ENCODE data around the gene TFR2. TPM values are rescaled to one million over a fixed set of nuclear protein-coding genes. Genes with fewer than 3 reads are reported as not detected.
A peak's percentile ranks its signal among the peaks of the same experiment; 100 is the strongest.

The TFR2 gene
- polyA plus RNA-seq: 1 to 10 TPM in 2 of 4 donors, not detected in 2; 1.2 to 1.3 TPM
- long read RNA-seq, donor 1, partial matches to known transcripts: 0 of 1 reads
- long read RNA-seq, donor 1, other reads (novel, unspliced or antisense): 0 of 1 reads
- long read RNA-seq, donor 2: 0 reads
- long read RNA-seq, donor 3: 0 reads
- long read RNA-seq, donor 4: 0 reads
- long read RNA-seq, donor 5: 0 reads
- long read RNA-seq, donor 6: 0 reads
- long read RNA-seq, donor 7: 0 reads
- long read RNA-seq, donor 8: 0 reads
- long read RNA-seq, donor 9: 0 reads
- long read RNA-seq, donor 10: 0 reads

DNA sequence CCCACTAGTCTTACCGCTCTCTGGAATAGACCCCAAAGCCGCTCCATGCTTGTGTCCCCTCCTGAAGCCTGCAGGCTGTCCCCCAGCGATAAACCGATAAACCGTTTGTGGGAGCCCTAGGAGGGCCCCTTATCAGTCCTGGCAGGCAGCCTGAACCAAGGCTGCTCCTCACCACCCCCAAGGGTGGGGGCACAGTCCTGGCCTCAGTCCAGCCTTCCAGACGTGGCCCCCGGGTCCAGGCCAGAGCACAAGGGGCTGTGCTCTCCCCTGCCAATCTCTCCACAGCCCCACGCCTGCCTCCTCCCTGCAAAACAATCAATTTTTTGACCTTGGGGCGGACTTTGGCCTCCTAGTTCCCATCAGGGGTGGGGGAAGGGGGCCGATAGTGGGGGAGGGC lies at the start of gene TFR2:
Gene TFR2 (minus strand): TSS at position 90 of the 397 bp plus-strand sequence. CDS start 43 bp downstream, at position 47.
- no peaks in the 10 kb centered on the region for H3K36me3 ChIP-seq (ENCODE audit: control insufficient read depth in 3 of 3, insufficient read depth in 2 of 3, low read depth in 1 of 3, low read length in 3 of 3)
- WGBS, 3 donors: 15 to 48% (median 31%) methylated on average over 9 to 10 of the region's 10 CpGs
- H3K4me1 ChIP-seq (ENCODE audit: control insufficient read depth in 3 of 3, insufficient read depth in 2 of 3, low read depth in 1 of 3, low read length in 2 of 3): peaks cover 0 to 11% (median 6%) of the 10 kb centered on the region in 3 donors
- peak in 1 of 2 donors; percentile 52 for DNase-seq
- no peak within 1 kb of the TSS for H3K27ac ChIP-seq (ENCODE audit: low read depth in 1 of 3, low read length in 2 of 3)
- FAIRE-seq: no peak
- no peak within 1 kb of the TSS for H3K4me3 ChIP-seq (ENCODE audit: low read depth in 1 of 3, low read length in 3 of 3)
- H3K27me3 ChIP-seq (ENCODE audit: control insufficient read depth in 3 of 3, insufficient read depth in 3 of 3, low read length in 3 of 3): peaks cover 0 to 8% (median 0%) of the 10 kb centered on the region in 3 donors
- H3K9me3 ChIP-seq (ENCODE audit: control insufficient read depth in 2 of 2, insufficient read depth in 1 of 2, low read depth in 1 of 2, low read length in 1 of 2): no peaks in the 10 kb centered on the region

DNA sequence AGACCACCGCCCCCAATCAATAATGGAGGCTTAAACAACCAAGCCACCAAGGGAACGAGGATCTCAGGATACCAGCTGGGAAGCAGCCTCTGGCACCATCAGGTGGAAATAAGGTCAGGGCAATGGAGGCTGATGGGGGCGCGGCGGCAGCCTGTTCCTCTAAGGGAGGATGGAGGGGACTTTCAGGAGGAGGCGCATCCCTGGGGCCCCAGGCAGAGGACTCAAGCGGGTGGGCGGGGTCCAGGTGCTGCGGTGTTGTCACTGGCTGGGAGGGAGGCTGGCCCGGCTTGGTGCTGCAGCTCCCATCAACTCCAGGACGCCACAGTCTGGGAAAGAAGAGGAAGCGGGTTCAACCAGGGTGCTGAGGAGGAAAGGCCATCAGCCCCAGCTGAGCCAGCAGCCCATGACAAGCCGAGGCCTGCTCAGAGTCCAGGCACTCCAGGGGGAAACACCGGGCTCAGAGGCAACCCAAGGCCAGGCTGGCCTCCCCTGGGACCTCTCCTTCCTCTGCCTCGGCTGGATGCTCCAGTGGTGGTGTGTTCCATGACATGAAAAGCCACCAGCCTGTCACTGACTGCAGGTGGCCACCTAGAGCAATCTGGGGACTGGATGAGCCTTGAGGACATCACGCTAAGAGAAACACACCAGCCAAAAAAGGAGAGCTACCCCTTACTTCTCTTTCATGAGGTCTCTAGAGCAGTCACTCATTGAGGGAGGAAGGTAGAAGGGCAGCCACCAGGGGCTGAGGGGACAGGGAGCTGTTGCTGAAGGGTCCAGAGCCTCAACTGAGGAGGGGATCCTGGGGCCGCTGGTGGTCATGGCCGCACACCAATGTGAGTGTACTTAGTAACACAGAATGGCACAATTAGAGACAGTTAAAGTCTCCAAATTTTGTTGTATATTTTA lies 48.1 kb upstream of the TFR2 start:
- no peak overlapping the region for H3K27ac ChIP-seq (ENCODE audit: low read depth in 1 of 3, low read length in 2 of 3)
- peaks cover 0 to 19% (median 0%) of the 10 kb centered on the region in 3 donors for H3K4me1 ChIP-seq (ENCODE audit: control insufficient read depth in 3 of 3, insufficient read depth in 2 of 3, low read depth in 1 of 3, low read length in 2 of 3)
- FAIRE-seq (no peak), DNase-seq (no peak)
- H3K9me3 ChIP-seq (ENCODE audit: control insufficient read depth in 2 of 2, insufficient read depth in 1 of 2, low read depth in 1 of 2, low read length in 1 of 2): no peaks in the 10 kb centered on the region
- H3K27me3 ChIP-seq (ENCODE audit: control insufficient read depth in 3 of 3, insufficient read depth in 3 of 3, low read length in 3 of 3): no peaks in the 10 kb centered on the region
- no peak overlapping the region for H3K4me3 ChIP-seq (ENCODE audit: low read depth in 1 of 3, low read length in 3 of 3)
- WGBS, 3 donors: 83 to 88% (median 87%) methylated on average over 17 to 18 of the region's 18 CpGs
- H3K36me3 ChIP-seq (ENCODE audit: control insufficient read depth in 3 of 3, insufficient read depth in 2 of 3, low read depth in 1 of 3, low read length in 3 of 3): peaks cover 9 to 77% (median 11%) of the 10 kb centered on the region in 3 donors

DNA sequence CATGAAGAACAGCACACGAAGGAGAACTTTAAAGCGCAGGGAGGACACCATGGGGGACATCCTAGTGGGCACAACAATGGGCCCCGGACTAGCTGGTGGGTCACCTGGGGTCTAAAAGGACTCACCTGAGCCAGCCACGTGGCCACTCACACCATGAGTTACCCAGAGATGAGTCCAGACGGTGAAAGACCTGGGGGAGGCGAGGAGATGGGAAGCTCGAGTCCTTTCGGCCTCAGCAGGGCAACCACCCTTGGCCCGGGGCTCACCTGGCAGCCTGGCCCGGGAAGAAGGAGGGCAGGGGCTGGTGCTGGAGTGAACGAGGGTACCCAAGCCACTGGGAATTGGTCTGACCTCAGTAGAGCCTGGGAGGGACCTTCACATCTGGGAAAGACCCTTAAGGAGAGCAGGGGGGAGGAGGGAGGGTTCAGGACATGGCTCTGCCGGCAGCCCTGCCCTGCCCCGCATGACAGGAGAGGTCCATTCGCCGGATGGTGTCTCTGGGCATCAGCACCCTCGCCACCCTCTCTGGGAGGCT lies 47.0 kb upstream of the TFR2 start:
- peaks cover 14 to 88% (median 16%) of the 10 kb centered on the region in 3 donors for H3K36me3 ChIP-seq (ENCODE audit: control insufficient read depth in 3 of 3, insufficient read depth in 2 of 3, low read depth in 1 of 3, low read length in 3 of 3)
- no peaks in the 10 kb centered on the region for H3K9me3 ChIP-seq (ENCODE audit: control insufficient read depth in 2 of 2, insufficient read depth in 1 of 2, low read depth in 1 of 2, low read length in 1 of 2)
- WGBS, 3 donors: 81 to 90% (median 82%) methylated on average over 16 of the region's 16 CpGs
- H3K4me1 ChIP-seq (ENCODE audit: control insufficient read depth in 3 of 3, insufficient read depth in 2 of 3, low read depth in 1 of 3, low read length in 2 of 3): peaks cover 0 to 18% (median 0%) of the 10 kb centered on the region in 3 donors
- FAIRE-seq (no peak), DNase-seq (no peak)
- H3K4me3 ChIP-seq (ENCODE audit: low read depth in 1 of 3, low read length in 3 of 3): no peak overlapping the region
- no peaks in the 10 kb centered on the region for H3K27me3 ChIP-seq (ENCODE audit: control insufficient read depth in 3 of 3, insufficient read depth in 3 of 3, low read length in 3 of 3)
- H3K27ac ChIP-seq (ENCODE audit: low read depth in 1 of 3, low read length in 2 of 3): no peak overlapping the region

DNA sequence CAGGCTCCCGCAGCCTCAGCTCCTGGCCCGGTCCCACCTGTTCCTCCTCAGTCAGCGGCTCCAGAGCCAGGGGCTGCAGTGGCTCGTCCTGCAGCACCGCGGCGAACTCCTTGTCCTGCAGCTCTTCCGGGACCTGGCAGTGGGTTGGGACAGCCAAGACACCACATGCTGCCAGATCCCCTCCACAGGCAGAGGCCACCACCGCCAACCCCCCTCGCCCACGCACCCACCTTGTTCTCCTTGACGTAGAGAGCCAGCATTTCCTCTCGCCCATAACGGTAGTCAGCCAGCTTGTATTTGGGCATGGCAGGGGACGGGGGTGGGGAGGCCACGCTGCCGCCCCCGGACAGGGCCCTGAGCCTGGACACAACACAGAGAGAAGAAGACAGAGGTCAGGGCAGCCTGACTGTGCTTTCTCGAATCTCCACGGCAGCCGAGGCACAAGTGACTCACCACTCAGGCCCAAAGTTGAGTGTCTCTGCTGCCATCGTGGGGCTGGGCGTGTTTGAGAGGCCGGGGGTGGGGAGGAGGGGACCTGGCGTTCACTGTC lies 46.5 kb upstream of the TFR2 start:
- WGBS, 3 donors: 82 to 86% (median 82%) methylated on average over 25 of the region's 25 CpGs
- no peak overlapping the region for H3K4me3 ChIP-seq (ENCODE audit: low read depth in 1 of 3, low read length in 3 of 3)

DNA sequence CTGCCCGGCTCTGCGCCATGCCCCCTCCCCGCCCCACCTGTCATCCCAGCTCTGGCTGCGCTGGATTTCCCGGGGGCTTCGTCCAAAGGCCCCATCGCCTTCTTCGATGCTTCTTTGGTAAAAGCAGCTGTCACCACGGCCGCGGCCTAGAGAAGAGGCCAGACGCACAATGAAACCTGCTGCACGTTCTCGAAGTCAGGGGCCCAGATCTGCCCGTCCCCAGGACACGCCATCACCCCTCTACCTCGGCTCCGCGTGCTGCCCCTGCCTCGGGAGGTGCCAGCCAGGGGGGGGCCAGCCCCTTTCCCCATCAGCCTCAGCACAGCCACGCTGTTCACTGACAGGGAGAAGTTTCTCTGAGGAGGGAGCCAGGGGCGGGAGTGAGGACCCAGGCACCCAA lies 45.9 kb upstream of the TFR2 start:
- peaks cover 0 to 11% (median 0%) of the 10 kb centered on the region in 3 donors for H3K4me1 ChIP-seq (ENCODE audit: control insufficient read depth in 3 of 3, insufficient read depth in 2 of 3, low read depth in 1 of 3, low read length in 2 of 3)
- no peaks in the 10 kb centered on the region for H3K27me3 ChIP-seq (ENCODE audit: control insufficient read depth in 3 of 3, insufficient read depth in 3 of 3, low read length in 3 of 3)
- H3K36me3 ChIP-seq (ENCODE audit: control insufficient read depth in 3 of 3, insufficient read depth in 2 of 3, low read depth in 1 of 3, low read length in 3 of 3): peaks cover 19 to 94% (median 20%) of the 10 kb centered on the region in 3 donors
- no peak overlapping the region for H3K27ac ChIP-seq (ENCODE audit: low read depth in 1 of 3, low read length in 2 of 3)
- WGBS, 3 donors: 91 to 96% (median 93%) methylated on average over 18 to 22 of the region's 22 CpGs
- DNase-seq: no peak
- FAIRE-seq: no peak
- H3K4me3 ChIP-seq (ENCODE audit: low read depth in 1 of 3, low read length in 3 of 3): no peak overlapping the region
- H3K9me3 ChIP-seq (ENCODE audit: control insufficient read depth in 2 of 2, insufficient read depth in 1 of 2, low read depth in 1 of 2, low read length in 1 of 2): no peaks in the 10 kb centered on the region

More for the DNA sequence above, 46.5 kb upstream of the TFR2 start:
- H3K9me3 ChIP-seq (ENCODE audit: control insufficient read depth in 2 of 2, insufficient read depth in 1 of 2, low read depth in 1 of 2, low read length in 1 of 2): no peaks in the 10 kb centered on the region
- peaks cover 19 to 93% (median 19%) of the 10 kb centered on the region in 3 donors for H3K36me3 ChIP-seq (ENCODE audit: control insufficient read depth in 3 of 3, insufficient read depth in 2 of 3, low read depth in 1 of 3, low read length in 3 of 3)
- H3K27ac ChIP-seq (ENCODE audit: low read depth in 1 of 3, low read length in 2 of 3): no peak overlapping the region
- peaks cover 0 to 16% (median 0%) of the 10 kb centered on the region in 3 donors for H3K4me1 ChIP-seq (ENCODE audit: control insufficient read depth in 3 of 3, insufficient read depth in 2 of 3, low read depth in 1 of 3, low read length in 2 of 3)
- FAIRE-seq (no peak), DNase-seq (no peak)
- H3K27me3 ChIP-seq (ENCODE audit: control insufficient read depth in 3 of 3, insufficient read depth in 3 of 3, low read length in 3 of 3): no peaks in the 10 kb centered on the region

DNA sequence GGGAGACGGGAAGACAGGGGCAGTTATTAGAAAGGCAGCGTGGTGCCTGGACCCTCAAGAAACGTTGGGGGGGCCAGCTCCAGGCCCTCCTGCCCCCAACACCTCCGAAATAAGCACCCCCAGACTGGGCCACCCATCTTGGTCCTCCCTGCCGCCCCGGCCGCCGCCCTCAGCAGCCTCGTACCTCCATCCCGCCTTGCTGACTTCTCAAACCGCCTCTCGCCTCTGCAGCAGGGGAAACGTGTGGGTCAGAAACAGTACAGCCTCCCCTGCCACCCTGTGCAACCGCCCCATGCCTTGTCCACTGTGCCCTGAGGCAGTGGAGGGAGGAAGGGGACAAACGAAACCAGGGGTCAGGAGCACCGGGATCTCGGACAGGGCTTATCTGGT lies 45.5 kb upstream of the TFR2 start:
- 91 to 93% (median 92%) methylated on average over 13 to 17 of the region's 17 CpGs for WGBS, 3 donors
- DNase-seq (no peak), FAIRE-seq (no peak)
- Histone ChIP-seq H3K27me3 (ENCODE audit: control insufficient read depth in 3 of 3, insufficient read depth in 3 of 3, low read length in 3 of 3) (no peaks in the 10 kb centered on the region), H3K4me1 (ENCODE audit: control insufficient read depth in 3 of 3, insufficient read depth in 2 of 3, low read depth in 1 of 3, low read length in 2 of 3) (peaks cover 0 to 6% (median 0%) of the 10 kb centered on the region in 3 donors), H3K27ac (ENCODE audit: low read depth in 1 of 3, low read length in 2 of 3) (no peak overlapping the region), H3K36me3 (ENCODE audit: control insufficient read depth in 3 of 3, insufficient read depth in 2 of 3, low read depth in 1 of 3, low read length in 3 of 3) (peaks cover 19 to 94% (median 22%) of the 10 kb centered on the region in 3 donors), H3K9me3 (ENCODE audit: control insufficient read depth in 2 of 2, insufficient read depth in 1 of 2, low read depth in 1 of 2, low read length in 1 of 2) (no peaks in the 10 kb centered on the region), H3K4me3 (ENCODE audit: low read depth in 1 of 3, low read length in 3 of 3) (no peak overlapping the region)

DNA sequence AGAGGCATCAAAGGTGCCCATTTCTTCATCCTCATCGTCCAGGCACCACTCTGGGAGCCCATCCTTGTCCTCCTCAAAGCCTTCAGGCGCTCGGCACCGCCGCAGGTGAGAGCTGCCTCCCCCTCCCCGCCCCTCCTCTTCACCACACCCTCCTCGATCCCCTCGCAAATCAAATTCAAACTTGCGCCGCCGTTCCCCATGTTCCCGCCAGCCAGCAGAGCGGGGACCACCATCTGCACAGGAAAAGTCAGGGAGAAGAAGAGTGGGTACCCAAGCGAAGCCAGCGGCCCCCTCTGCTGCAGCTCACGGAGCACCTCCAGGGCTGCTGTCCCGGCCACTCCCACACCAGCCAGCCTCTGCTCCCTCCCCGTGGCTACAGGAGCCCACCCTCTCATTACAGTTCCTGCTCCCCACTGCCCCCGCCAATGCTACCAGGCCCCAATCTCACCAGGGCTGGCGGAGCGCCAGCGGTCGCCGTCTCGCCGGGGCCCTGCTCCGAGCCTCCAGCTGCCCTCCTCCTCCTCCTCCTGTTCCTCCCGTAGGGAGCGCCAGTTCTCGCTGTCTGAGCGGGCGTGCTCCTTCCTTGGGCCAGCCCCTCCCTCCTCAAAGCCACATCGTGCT lies 45.0 kb upstream of the TFR2 start:
- no peak for FAIRE-seq
- no peak for DNase-seq
- Histone ChIP-seq H3K4me1 (ENCODE audit: control insufficient read depth in 3 of 3, insufficient read depth in 2 of 3, low read depth in 1 of 3, low read length in 2 of 3) (peaks cover 0 to 2% (median 0%) of the 10 kb centered on the region in 3 donors), H3K4me3 (ENCODE audit: low read depth in 1 of 3, low read length in 3 of 3) (no peak overlapping the region), H3K36me3 (ENCODE audit: control insufficient read depth in 3 of 3, insufficient read depth in 2 of 3, low read depth in 1 of 3, low read length in 3 of 3) (peaks cover 19 to 97% (median 23%) of the 10 kb centered on the region in 3 donors), H3K9me3 (ENCODE audit: control insufficient read depth in 2 of 2, insufficient read depth in 1 of 2, low read depth in 1 of 2, low read length in 1 of 2) (no peaks in the 10 kb centered on the region), H3K27ac (ENCODE audit: low read depth in 1 of 3, low read length in 2 of 3) (no peak overlapping the region), H3K27me3 (ENCODE audit: control insufficient read depth in 3 of 3, insufficient read depth in 3 of 3, low read length in 3 of 3) (no peaks in the 10 kb centered on the region)
- 83 to 89% (median 84%) methylated on average over 32 to 33 of the region's 33 CpGs for WGBS, 3 donors

All from small intestine (tissue), 16 donors.